T-helper 2 cell (primary cell): ENCODE measurements around the gene CAD.
"Not testable (repeated sequence)": the region's sequence is repeated elsewhere in the genome, so short reads cannot be mapped to it uniquely, and the experiment has no call there.

Experiments
- DNase-seq, 5 experiments: peaks; one replicate each; pipeline versions ENCODE4 v3.0.0 to v3.0.0-alpha.2; 2012 to 2022

Gene CAD

DNA sequence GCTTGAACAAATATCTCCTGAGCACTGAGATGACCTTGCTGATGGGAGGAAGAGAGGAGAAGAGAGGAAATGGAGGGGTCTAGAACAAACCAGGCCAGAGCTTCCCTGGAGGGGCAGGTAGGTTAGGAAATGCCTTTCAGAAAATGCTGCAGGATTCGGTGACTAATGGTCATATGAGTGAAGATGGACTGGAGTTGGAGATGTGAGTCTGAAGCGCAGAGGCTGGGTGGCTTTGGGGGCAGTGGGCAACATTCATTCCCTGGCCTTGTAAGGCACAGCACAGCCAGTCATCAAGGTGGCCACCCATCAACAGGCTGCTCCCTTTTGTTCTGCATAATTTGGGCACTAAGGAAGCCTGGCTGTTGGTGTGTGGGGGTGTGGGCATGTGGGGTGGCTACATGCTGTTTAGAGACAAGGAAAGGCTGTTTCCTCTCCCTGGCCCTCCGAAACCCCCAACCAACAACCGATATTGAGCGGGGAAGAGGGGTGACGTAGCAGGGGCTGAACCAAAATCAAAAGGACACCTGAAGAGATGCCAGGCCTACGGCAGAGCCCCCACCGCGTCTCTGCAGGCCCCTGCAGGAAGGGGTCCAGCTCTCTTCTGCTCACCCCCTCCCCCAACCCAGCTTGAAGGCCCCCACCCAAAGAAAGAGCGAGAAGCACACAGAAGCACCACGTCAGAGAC is 44.2 kb downstream of the CAD start:
- DNase-seq, result no peak

DNA sequence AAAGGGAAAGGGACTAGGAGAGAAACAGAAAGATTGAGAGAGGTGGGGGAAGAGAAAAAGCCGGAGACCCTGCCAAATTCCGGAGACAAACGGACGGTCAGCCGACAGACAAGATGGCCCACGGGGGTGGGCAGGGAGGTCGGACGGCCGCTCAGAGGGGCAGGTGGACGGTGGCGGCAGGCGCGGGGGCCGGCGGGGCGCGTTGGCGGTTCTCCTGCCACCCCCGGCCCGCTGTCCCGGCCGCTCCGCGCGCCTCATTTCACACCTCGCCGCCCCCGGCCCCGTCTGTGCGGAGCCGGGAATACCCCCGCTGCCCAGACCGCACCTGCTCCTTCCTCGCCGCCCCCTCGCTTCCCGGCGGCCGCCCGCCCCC is 44.7 kb downstream of the CAD start:
- DNase-seq, result no peak

DNA sequence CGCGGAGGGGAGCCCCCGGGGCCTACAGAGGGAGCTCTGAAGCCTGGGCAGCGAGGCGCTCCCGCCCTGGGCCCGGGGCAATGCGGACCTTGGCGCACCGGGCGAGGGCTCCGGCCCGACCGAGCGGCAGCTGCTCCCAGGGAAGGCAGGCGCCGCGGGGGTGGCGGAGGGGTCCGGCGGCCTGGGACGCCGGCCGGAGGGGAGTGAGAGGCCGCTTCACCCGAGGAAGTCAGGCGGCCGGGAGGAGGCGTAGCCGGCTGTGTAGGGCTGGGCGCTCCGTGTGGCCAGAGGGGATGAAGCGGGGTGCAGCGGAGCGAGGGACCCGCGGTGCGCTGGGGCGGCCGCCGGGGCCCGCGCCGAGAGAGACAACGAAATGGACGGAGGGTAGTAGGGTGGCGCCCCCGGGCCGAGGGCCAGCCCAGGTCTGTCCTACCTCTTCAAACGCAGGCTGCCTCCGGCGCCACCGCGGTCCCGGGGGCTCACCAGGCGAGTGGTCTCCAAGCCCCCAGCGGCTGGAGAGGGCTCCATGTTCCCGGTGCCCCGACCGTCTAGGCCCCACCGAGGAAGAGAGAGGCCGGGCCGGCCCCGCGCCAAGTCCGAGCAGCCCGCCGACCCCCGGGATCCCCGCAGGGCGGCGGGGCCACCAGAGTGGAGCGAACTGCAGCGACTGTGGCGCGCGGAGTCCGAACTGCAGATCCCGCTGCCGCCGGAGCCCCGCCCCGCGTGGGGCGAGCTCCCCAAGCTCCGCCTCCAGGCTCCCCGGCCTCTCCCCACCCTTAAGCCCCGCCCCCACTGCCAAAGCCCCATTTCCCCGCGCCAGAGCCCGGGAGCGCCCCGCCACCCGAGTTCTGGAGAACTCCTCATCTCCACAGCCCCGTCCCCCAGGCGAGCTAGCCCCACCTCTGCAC is 45.5 kb downstream of the CAD start, which contains the start of gene SLC30A3:
Gene SLC30A3, minus strand, starts transcription at position 669 of the 908 bp plus-strand sequence. Its CDS starts 141 bp downstream, at position 528.
- DNase-seq, result peak; percentile 41 to 73 (median 56)

DNA sequence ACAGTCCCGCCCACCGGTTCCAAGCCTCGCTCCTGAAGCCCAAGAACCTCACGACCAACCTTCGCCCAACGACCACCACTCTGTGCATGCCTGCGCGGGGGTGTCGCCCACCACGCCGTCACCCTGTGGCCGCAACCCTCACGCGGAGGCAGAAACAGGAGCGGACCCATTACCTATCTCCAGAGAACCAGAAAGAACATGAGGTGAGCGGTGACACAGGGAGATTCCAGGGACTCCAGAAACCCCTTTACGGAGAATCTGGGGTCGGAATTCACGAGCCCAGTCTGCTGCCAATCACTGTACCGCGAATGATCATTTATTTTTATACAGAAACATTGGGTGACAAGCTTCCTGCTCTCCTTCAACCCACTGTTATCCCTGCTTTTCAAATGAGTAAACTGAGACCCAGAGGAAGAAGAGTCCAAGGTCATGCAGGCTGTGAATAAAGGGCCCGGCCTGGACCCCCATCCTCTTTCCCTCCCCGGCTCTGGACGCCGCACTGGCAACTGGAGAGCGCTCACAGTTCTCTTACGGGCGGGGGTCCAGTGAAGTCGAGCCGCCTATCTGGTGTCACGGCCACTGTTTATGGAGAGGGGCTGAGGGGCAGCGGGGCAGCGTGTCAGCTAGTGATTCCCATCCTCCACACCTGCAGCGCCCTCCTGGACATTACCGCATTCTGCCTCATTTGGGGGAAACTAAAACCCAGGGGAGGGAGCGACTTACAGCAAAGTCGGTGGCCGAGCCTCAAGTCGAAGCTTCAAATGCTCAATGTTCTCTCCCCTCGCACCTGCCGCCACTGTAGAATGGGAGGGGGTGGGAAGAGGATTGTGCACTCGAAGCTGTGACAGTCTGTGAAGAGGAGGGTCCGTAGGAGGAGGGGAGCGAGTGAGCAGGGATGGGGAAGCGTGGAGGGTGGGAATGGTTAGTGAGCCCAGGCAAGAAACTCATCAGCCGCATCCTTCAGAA is 46.4 kb downstream of the CAD start:
- DNase-seq, result peak in 1 of 5 experiments; percentile 23

DNA sequence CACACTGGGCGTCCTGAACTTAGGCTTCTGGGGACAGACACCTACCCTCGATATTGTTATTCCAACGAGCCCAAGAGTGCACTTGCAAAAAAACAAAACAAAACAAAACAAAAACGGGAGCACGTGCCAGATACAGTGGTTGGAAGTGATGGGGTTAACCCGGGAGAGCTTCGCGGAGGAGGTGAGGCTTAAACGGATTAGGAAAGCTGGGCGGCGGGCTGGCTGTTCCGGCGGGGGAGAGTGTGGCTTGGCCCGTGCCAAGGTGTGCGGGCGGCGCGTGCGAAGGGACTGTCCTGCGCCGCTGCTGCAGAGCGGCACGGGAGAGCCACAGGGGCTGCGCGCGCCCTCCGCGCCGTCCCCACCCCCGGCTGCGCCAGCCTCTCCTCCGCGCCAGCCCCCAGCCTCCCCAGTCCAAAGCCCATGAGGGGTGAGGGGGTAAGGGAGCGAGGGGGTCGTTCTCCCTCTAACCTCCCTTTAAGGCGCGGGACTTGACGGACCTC is 47.1 kb downstream of the CAD start:
- peak in 1 of 5 experiments; percentile 19 for DNase-seq

DNA sequence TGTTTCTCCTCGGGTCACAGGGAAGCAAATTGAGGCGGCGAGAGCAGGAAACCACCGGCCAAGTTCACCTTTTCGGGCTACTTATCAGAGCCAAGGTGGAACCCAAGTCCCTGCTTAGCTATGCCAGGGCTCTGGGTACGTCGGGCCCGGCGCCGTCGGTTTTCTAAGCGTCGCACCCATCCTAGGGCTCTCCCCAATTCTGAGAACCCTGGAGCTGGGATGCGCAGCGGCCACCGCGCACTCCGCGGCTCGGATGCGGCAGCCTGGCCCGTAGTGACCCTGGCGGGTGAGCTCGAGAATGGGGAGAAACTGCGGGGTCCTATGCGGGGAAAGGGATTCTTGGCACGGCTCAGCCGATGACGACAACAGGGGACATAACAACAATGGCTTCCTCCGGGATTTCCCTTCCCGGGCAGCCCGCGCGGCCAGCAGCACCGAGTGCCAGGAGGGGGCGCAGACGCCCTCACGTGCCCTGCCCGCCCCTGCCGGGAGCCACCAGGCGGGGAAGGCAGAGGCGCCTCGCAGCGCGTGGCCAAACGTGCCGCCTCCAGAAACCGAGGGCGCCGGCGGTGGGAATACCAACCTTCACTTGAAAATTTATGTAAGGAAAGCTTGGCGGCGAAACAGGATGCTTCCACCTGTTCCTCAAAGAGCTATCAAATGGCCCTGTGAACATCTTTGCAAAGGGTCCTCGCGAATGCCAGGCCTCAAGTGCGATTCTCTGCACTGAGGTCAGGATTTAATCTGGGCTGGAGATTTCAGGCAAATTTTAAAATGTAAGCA is 47.8 kb downstream of the CAD start:
- peak; percentile 35 to 57 (median 48) for DNase-seq

DNA sequence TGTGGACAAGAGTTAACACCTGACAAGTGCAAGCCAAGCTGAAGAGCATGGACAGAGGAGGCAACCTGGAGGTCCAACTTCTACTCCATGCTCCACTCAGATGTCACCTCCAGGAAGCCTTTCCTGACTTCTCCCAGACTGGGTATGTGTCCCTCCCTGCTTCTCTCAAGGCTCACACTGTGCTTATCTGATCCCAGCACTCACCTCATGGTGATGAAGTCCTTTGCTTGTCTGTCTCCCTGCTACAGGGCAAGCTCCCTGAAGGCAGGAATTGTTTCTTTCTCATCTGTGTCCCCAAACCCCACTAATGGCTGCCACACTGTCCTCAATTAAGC is 48.3 kb downstream of the CAD start:
- DNase-seq, result no peak

DNA sequence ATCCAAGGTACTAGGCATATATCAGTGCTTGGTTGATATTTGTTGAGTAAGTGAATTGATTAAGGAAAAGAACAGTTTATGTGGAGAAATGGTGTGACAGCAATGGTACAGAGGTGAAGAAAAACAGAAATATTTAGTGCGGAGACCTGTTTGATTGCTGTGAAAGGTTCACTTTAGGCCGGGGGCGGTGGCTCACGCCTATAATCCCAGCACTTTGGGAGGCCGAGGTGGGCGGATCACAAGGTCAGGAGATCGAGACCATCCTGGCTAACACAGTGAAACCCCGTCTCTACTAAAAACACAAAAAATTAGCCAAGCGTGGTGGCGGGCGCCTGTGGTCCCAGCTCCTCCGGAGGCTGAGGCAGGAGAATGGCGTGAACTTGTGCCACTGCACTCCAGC is 51.1 kb downstream of the CAD start:
- not testable (repeated sequence) for DNase-seq

DNA sequence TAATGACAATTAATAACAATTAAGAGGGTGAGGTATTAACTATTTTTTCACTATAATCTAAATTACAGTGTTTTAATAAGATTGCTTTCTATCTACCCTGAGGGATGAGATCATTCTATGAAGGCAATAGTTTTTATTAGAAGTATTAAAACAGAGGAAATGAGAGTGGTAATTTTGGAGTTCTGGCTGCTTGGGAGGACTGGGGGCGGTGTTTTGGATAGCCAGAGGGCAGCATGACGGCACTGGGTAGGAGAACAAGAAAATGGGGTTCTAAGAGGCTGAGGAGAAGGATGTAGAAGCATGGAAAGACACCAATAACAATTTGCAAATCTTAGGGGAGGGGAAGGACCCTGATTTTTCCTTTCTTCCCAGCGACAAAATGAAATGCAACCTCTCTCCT is 53.0 kb downstream of the CAD start:
- DNase-seq, result no peak

DNA sequence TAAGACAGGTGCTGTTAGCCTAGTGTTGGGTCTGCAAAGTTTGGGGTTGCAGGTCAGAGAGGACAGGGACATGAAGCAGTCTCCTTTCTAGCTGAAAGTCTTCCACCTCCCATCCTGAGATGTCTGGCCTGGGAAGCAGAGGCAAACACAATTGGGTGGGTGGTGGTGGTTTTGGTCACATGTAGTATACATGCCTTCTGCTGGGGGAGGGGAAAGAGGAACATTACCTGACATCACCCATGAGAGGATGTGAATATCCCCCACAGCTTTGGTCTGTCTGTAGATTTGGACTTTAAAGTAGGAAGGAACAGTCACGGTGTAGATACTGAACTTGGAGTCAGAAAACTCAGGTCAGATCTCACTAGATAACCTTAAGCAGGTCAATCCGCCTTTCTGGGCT is 53.5 kb downstream of the CAD start:
- DNase-seq, result no peak

DNA sequence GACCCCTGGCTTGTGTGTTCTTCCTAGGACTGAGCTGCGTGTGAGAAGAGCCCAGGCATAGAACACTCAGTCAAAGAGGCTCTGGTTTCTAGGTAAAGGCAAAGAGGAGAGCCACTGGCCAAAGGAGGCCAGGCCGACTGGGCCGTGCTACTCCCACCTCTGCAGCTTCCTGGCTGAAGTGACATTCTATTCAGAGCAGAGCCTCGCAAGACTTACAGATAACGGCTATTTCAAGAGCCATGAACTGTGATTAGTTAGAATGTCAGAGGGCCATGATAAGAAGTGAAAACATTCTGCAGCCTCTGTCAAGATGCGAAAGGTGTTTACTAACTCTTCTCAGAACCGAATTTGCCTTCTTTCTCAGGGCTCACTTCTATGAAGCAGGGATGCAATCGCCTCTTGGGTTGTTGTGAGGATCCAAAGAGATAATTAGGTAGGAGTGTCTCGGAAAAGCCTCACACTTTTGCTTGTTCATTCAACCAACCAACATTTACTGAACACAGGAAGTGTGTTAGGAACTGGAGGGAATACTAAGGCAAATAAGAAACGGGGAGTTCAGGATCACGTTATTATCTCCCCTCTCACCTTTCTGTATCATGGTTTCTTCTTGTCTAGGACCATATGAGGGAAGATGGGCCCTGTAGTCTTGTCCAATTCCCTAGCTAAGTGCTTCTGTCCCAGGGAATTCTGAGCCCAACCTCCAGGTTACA is 54.6 kb downstream of the CAD start:
- DNase-seq, result no peak

DNA sequence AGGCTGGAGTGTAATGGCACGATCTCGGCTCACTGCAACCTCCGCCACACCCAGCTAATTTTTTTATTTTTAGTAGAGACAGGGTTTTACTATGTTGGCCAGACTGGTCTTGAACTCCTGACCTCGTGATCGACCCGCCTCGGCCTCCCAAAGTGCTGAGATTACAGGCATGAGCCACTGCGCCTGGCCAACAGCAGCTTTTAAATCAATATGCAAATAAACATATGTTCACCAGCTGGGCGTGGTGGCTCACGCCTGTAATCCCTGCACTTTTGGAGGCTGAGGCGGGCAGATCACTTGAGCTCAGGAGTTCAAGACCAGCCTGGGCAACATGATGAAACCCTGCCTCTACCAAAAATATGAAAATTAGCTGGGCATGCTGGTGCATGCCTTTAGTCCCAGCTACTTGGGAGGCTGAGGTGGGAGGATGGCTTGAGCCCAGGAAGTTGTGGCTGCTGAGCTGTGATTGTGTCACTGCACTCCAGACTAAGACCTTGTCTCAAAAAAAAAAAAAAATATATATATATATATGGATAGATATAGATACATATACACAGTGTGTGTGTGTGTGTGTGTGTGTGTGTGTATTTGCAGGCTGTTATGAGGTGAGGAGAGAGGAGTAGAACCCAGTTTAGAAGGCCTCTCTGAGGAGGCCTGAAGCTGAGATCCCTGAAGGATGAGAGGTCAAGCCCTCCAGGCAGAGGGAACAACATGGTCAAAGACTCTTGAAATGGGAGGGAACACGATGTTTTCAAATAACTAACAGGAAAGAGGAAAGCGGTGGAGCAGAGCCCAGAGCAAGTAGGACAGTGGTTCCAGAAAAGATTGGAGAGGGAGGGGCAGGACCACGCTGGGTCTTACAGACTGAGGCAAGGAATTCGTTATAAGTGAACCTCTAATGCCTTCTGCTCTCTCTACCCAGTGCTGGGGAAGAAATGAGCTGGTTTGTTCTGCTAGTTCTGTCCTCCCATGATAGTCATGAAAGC is 55.7 kb downstream of the CAD start:
- not testable (repeated sequence) for DNase-seq

DNA sequence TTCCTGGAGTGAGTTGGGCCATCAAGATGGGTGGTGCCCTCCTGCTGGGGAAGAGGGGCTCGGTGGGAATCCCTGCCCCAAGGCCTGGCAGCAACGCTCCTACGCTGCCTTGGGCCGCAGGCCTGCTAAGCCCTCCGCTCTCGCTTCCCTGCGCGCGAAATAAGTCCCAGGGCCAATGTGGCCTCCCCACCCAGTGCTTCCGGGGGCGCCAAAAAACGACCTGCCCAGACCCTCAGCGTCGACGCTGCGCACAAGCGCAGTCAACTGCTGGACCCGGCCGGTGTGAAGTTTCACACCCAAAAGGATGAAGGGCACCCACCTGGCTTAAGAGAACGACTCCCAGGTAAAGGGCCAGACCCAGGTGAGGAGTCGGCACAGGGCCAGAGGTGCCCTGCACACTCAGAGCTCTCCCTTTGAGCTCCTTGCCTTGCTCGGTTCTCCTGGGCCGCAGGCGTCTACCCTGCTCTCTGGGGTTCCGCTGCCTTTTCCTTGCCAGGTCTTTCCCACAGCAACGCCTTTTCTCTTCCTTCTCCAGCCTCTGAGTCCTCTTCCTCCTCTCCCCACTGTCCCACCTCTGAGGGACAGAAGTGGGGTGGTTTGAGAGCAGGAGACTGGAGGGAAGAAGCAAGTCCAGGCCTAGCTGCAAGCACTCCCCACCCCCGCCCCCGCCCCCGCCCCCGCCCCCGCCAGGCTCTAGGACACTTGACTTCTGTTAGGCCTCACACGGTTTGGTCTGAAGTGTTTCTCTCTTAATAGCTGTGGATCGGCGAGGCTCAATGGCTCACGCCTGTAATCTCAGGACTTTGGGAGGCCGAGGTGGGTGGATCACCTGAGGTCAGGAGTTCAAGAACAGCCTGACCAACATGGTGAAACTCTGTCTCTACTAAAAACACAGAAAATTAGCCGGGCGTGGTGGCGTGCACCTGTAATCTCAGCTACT is 58.3 kb downstream of the CAD start, which contains the start of gene DNAJC5G:
Gene DNAJC5G, plus strand, starts transcription at position 223 of the 940 bp plus-strand sequence. CDS start 1,296 bp downstream, outside the sequence.
- no peak for DNase-seq

DNA sequence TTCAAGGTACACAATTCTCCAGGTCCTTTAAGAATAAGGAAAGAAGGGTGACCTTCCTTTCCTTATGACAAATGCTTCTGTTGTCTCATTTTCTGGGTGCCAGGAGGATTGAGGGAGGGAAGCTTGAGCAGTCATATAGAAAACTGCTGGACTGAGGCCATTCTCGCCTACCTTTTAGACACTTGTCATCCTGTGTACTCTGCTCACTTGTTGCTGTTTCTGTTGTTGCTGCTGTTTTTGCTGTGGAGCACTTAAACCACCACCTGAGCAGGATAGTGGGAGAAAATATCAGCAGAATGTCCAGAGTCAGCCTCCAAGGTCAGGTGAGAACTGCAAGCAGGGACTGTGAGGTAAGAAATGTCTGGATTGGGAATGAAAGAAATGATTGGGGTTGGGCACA is 60.8 kb downstream of the CAD start:
- DNase-seq, result no peak

DNA sequence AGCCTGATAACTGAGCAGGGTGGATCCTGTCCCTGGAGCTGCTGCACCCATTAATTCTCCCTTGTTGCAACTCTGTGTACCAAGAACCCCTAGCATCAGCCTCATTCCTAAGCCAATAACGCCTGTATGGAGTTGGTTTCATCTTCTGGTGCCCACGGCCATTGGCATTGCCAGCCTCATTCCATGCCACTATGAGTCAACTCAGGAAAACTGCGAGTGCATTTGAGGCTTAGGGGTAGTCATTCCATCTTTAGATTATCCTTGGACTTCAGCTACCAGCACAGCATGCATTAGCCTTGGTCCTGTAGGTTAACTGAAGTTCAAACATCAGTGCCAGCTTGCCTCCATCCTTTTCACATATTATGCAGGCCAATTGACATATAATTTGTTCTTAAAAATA is 63.7 kb downstream of the CAD start:
- peak in 1 of 5 experiments; percentile 16 for DNase-seq

DNA sequence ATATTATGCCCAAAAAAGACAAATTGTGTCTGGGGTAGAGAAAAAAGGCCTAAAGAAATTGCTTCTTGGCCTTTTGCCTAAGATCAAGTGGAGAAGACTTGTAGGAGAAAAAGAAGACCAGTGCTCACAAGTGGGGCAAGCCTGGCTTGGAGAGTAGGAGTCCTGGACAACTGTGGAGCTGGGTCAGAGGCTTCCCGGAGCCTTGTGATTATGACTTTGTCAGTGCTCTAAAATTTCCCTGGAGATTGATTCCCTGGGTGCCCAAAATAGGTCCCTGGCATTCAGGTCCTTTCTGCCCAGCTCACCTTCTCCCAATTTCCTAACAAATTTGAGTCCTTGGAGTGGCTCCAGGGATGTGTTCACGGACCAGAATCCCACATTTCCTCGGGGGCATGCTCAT is 64.3 kb downstream of the CAD start:
- no peak for DNase-seq

DNA sequence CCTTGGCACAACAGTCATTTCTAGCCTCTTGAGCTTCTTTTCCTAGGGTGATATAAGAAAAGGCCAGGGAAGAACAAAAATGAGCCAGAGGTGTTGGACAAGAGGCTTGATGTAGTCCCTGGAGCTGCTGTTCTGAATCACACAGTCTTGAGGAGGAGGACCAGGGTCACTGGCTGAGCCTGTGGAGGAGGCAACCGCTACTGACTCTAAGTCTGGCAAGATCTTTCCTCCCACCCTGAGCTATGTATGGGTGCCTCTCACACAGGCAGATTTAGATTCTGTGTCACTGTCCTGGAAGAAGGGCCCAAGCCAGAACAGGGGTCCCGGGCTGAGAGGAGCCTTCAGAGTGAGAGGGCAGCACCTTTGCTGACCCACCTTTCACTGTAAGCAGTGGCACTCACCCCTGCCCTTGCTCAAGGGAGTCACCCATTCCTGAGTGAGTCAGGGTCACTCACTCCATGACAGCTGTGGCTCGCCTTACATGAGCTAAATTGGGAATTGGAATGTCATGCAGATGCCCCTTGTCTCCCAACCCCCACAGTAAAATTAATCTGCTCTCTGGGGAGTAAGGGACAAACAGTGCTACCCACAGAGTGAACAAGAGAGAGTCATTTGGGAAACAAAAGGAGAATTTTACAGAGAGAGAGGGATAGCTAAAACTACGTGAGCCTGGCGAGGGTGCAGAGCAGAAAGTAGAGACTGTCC is 64.8 kb downstream of the CAD start, which contains the start of gene TRIM54:
Gene TRIM54, plus strand, starts transcription at position 575 of the 705 bp plus-strand sequence. CDS start 303 bp downstream, outside the sequence.
- DNase-seq, result no peak

DNA sequence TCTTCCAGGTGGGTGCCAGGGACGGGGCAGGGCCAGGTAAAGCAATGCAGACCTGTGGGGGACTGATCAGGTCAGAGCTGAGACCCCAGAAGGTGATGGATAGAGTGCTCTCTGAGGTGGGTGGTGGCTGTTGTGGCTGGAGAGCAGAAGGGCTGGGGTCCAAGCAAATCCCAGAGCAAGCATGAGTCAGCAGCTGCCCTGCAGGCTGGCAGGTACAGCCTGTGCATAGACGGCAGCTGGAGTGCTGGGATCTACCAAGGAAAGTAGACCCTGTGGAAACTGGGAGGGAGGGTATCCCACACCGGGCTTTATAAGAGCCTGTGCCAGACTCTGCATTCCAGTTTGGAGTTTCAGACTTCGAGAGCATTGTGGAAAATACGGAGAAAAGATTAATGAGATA is 65.7 kb downstream of the CAD start:
- DNase-seq, result no peak
